ENCODE results near the gene HPX.

The HPX gene

GRCh38 chr11:6453152-6453551 is 12.4 kb upstream of the HPX start:
- Mint-ChIP-seq H3K4me1 (ENCODE audit: low read depth in 2 of 2) (no peaks in the 10 kb centered on the region), H3K36me3 (ENCODE audit: insufficient read depth) (peaks cover 7% of the 10 kb centered on the region), H3K9me3 (no peaks in the 10 kb centered on the region), H3K27me3 (no peaks in the 10 kb centered on the region), H3K27ac (no peak overlapping the region), H3K4me3 (no peak overlapping the region)
- no peak for ATAC-seq (replicated peaks)
- no peak for DNase-seq

GRCh38 chr11:6452219-6452618 is 11.4 kb upstream of the HPX start:
- ATAC-seq (replicated peaks) (no peak), DNase-seq (no peak)
- Mint-ChIP-seq H3K4me1 (ENCODE audit: low read depth in 2 of 2) (no peaks in the 10 kb centered on the region), H3K27ac (no peak overlapping the region), H3K27me3 (no peaks in the 10 kb centered on the region), H3K36me3 (ENCODE audit: insufficient read depth) (peaks cover 7% of the 10 kb centered on the region), H3K9me3 (no peaks in the 10 kb centered on the region), H3K4me3 (no peak overlapping the region)

- DNase-seq (no peak), ATAC-seq (replicated peaks) (no peak)
- no peaks in the 10 kb centered on the region for H3K27me3 Mint-ChIP-seq
- H3K4me3 Mint-ChIP-seq = no peak overlapping the region
- H3K27ac Mint-ChIP-seq = no peak overlapping the region
- H3K36me3 Mint-ChIP-seq (ENCODE audit: insufficient read depth) = peaks cover under 1% of the 10 kb centered on the region
- no peaks in the 10 kb centered on the region for H3K9me3 Mint-ChIP-seq
- no peaks in the 10 kb centered on the region for H3K4me1 Mint-ChIP-seq (ENCODE audit: low read depth in 2 of 2)
Measured at GRCh38 chr11:6448574-6448973, 7.8 kb upstream of the HPX start.

- no peaks in the 10 kb centered on the region for H3K9me3 Mint-ChIP-seq
- no peaks in the 10 kb centered on the region for H3K4me1 Mint-ChIP-seq (ENCODE audit: low read depth in 2 of 2)
- DNase-seq (peak; percentile 41 to 58 (median 53)), ATAC-seq (replicated peaks) (peak; percentile 89)
- no peak overlapping the region for H3K4me3 Mint-ChIP-seq
- no peak overlapping the region for H3K27ac Mint-ChIP-seq
- no peaks in the 10 kb centered on the region for H3K36me3 Mint-ChIP-seq (ENCODE audit: insufficient read depth)
- no peaks in the 10 kb centered on the region for H3K27me3 Mint-ChIP-seq
Measured at GRCh38 chr11:6443269-6444003, 2.6 kb upstream of the HPX start.

GRCh38 chr11:6442441-6442840 is 1.7 kb upstream of the HPX start:
- Mint-ChIP-seq H3K4me3 (no peak overlapping the region), H3K36me3 (ENCODE audit: insufficient read depth) (no peaks in the 10 kb centered on the region), H3K4me1 (ENCODE audit: low read depth in 2 of 2) (no peaks in the 10 kb centered on the region), H3K27ac (no peak overlapping the region), H3K27me3 (no peaks in the 10 kb centered on the region), H3K9me3 (no peaks in the 10 kb centered on the region)
- DNase-seq (no peak), ATAC-seq (replicated peaks) (no peak)

GRCh38 chr11:6438979-6439571 is 1.7 kb downstream of the HPX start:
- no peaks in the 10 kb centered on the region for H3K36me3 Mint-ChIP-seq (ENCODE audit: insufficient read depth)
- H3K4me1 Mint-ChIP-seq (ENCODE audit: low read depth in 2 of 2) = no peaks in the 10 kb centered on the region
- DNase-seq (peak; percentile 11 to 21 (median 14)), ATAC-seq (replicated peaks) (peak; percentile 54)
- no peaks in the 10 kb centered on the region for H3K27me3 Mint-ChIP-seq
- no peak overlapping the region for H3K4me3 Mint-ChIP-seq
- no peaks in the 10 kb centered on the region for H3K9me3 Mint-ChIP-seq
- H3K27ac Mint-ChIP-seq = no peak overlapping the region

GRCh38 chr11:6437993-6438392 is 2.8 kb downstream of the HPX start:
- Mint-ChIP-seq H3K4me1 (ENCODE audit: low read depth in 2 of 2) (no peaks in the 10 kb centered on the region), H3K36me3 (ENCODE audit: insufficient read depth) (no peaks in the 10 kb centered on the region), H3K27me3 (no peaks in the 10 kb centered on the region), H3K9me3 (no peaks in the 10 kb centered on the region), H3K4me3 (no peak overlapping the region), H3K27ac (no peak overlapping the region)
- ATAC-seq (replicated peaks) (peak; percentile 79), DNase-seq (no peak)

- ATAC-seq (replicated peaks) (no peak), DNase-seq (no peak)
- no peaks in the 10 kb centered on the region for H3K4me1 Mint-ChIP-seq (ENCODE audit: low read depth in 2 of 2)
- H3K36me3 Mint-ChIP-seq (ENCODE audit: insufficient read depth) = no peaks in the 10 kb centered on the region
- H3K27ac Mint-ChIP-seq = no peak overlapping the region
- H3K27me3 Mint-ChIP-seq = no peaks in the 10 kb centered on the region
- no peak overlapping the region for H3K4me3 Mint-ChIP-seq
- H3K9me3 Mint-ChIP-seq = no peaks in the 10 kb centered on the region
Measured at GRCh38 chr11:6437423-6437822, 3.4 kb downstream of the HPX start.

- H3K27me3 Mint-ChIP-seq = no peaks in the 10 kb centered on the region
- ATAC-seq (replicated peaks) (no peak), DNase-seq (no peak)
- no peaks in the 10 kb centered on the region for H3K9me3 Mint-ChIP-seq
- H3K36me3 Mint-ChIP-seq (ENCODE audit: insufficient read depth) = no peaks in the 10 kb centered on the region
- H3K27ac Mint-ChIP-seq = peak overlapping the region in 1 of 2 donors; percentile 0
- no peaks in the 10 kb centered on the region for H3K4me1 Mint-ChIP-seq (ENCODE audit: low read depth in 2 of 2)
- H3K4me3 Mint-ChIP-seq = no peak overlapping the region
Measured at GRCh38 chr11:6433998-6434660, 6.7 kb downstream of the HPX start.

GRCh38 chr11:6431861-6432260 is 8.9 kb downstream of the HPX start:
- H3K27me3 Mint-ChIP-seq = no peaks in the 10 kb centered on the region
- ATAC-seq (replicated peaks) (no peak), DNase-seq (no peak)
- H3K27ac Mint-ChIP-seq = no peak overlapping the region
- H3K4me1 Mint-ChIP-seq (ENCODE audit: low read depth in 2 of 2) = no peaks in the 10 kb centered on the region
- no peaks in the 10 kb centered on the region for H3K36me3 Mint-ChIP-seq (ENCODE audit: insufficient read depth)
- H3K4me3 Mint-ChIP-seq = no peak overlapping the region
- no peaks in the 10 kb centered on the region for H3K9me3 Mint-ChIP-seq

GRCh38 chr11:6427516-6427915 is 13.3 kb downstream of the HPX start:
- no peak for ATAC-seq (replicated peaks)
- Mint-ChIP-seq H3K4me1 (ENCODE audit: low read depth in 2 of 2) (no peaks in the 10 kb centered on the region), H3K27me3 (peaks cover 12 to 15% of the 10 kb centered on the region in 2 donors), H3K9me3 (no peaks in the 10 kb centered on the region), H3K4me3 (no peak overlapping the region), H3K27ac (no peak overlapping the region), H3K36me3 (ENCODE audit: insufficient read depth) (no peaks in the 10 kb centered on the region)
- no peak for DNase-seq

GRCh38 chr11:6420677-6421076 is 20.1 kb downstream of the HPX start:
- ATAC-seq (replicated peaks) (no peak), DNase-seq (no peak)
- Mint-ChIP-seq H3K4me1 (ENCODE audit: low read depth in 2 of 2) (peaks cover 2 to 3% of the 10 kb centered on the region in 2 donors), H3K27ac (no peak overlapping the region), H3K4me3 (no peak overlapping the region), H3K9me3 (no peaks in the 10 kb centered on the region), H3K36me3 (ENCODE audit: insufficient read depth) (peaks cover 3% of the 10 kb centered on the region), H3K27me3 (peaks cover 24 to 25% of the 10 kb centered on the region in 2 donors)

- no peak within 1 kb of the TSS for H3K27ac Mint-ChIP-seq
- peaks cover 3% of the 10 kb centered on the region for H3K36me3 Mint-ChIP-seq (ENCODE audit: insufficient read depth)
- no peak within 1 kb of the TSS for H3K4me3 Mint-ChIP-seq
- ATAC-seq (replicated peaks) (peak; percentile 84), DNase-seq (peak; percentile 59 to 72 (median 71))
- peaks cover 24 to 25% of the 10 kb centered on the region in 2 donors for H3K27me3 Mint-ChIP-seq
- no peaks in the 10 kb centered on the region for H3K9me3 Mint-ChIP-seq
- H3K4me1 Mint-ChIP-seq (ENCODE audit: low read depth in 2 of 2) = peaks cover 2 to 3% of the 10 kb centered on the region in 2 donors
Measured at GRCh38 chr11:6419009-6419631, 21.7 kb downstream of the HPX start, which contains the start of gene APBB1. Gene APBB1 (minus strand): TSS chr11:6419094. CDS start chr11:6411347, 7,747 bp downstream.

Measured in effector memory CD8-positive, alpha-beta T cell (primary cell).